ENCODE results near the gene LMLN. TPM values are rescaled to one million over a fixed set of nuclear protein-coding genes. Genes with fewer than 3 reads are reported as not detected.

The LMLN gene
- total and polyA plus RNA-seq, 2 of the 13 experiments (the other 11 are each of a cell fraction or from before 2014, with no cell fraction given) = 1.2 to 1.8 TPM

DNA sequence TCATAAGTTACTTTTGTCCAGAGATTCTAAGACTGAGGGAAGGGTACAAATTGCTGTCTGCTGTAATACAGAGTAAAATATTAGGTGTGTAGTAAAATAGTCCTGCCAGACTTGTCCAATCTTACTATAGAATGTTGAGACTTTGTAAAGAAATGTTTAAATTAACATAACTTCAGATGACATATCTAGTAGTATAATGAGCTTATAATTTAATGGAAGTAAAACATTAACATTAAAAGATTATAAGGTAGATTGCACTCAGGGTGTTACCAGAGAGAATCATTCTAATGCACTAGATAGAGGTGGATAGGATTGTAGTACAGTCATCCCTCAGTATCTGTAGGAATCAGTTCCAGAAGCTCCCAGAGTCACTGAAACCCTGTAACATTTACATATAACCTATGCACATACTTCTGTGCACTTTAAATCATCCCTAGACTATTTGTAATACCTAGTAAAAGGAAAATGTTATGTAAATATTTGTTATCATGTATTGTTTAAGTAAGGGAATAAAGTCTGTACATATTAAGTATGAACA lies 130.8 kb downstream of the LMLN start:
- ChIA-PET POLR2A (no interaction called here), CTCF (ENCODE audit: low intra/inter-chr PET ratio, low total read pairs) (no interaction called here)
- in situ Hi-C loops (cut with HindIII; ENCODE audit: extremely low pct_ligation_motif_present, low pct_unique_long_range_greater_than_20kb) (no loop called here), intact Hi-C loops (cut with micrococcal nuclease; ENCODE audit: unreplicated experiment) (no loop called here)
- no peaks in the 10 kb centered on the region; a peak in 1 of 5 replicates for H3K27me3 ChIP-seq (ENCODE audit: control insufficient read depth in 1 of 2, insufficient read depth in 2 of 2, low read length in 2 of 2)
- no peak for FAIRE-seq
- no peak overlapping the region for H3K4me2 ChIP-seq (ENCODE audit: low read depth, low read length)
- H3K4me3 ChIP-seq (replicated peaks in 1 of 3; ENCODE audit: insufficient read depth in 1 of 3, low read depth in 2 of 3, low read length in 3 of 3) = no peak overlapping the region
- H3K27ac ChIP-seq (ENCODE audit: extremely low read length, insufficient read depth, low read length) = no peak overlapping the region
- no peaks in the 10 kb centered on the region for H3K9me3 ChIP-seq (ENCODE audit: low read length)
- no peak for DNase-seq (ENCODE audit: low spot score)
- H3K36me3 ChIP-seq (replicated peaks in 1 of 2; ENCODE audit: control insufficient read depth in 1 of 2, insufficient read depth in 2 of 2, low read length in 2 of 2) = no peaks in the 10 kb centered on the region
- no peak overlapping the region for H2AFZ ChIP-seq (ENCODE audit: low read length)
- no peaks in the 10 kb centered on the region for H3K79me2 ChIP-seq (ENCODE audit: insufficient read depth, low read length)
- no peaks in the 10 kb centered on the region for H4K20me1 ChIP-seq (ENCODE audit: insufficient read depth, low read length)
- H3K9ac ChIP-seq (ENCODE audit: insufficient read depth, low read depth, low read length) = no peak overlapping the region
- BruUV-seq (replicated peaks) = no TSS peak
- ATAC-seq = no peak
- no peaks in the 10 kb centered on the region for H3K4me1 ChIP-seq (ENCODE audit: insufficient read depth, low read length)
- TF ChIP-seq ZNF607 (CRISPR knock-in tag; IDR thresholded peaks at IDR 0.05; ENCODE audit: borderline replicate concordance) = no peak
- TF ChIP-seq ATRX (CRISPR knock-in tag; IDR thresholded peaks at IDR 0.05; ENCODE audit: borderline replicate concordance) = no peak
- TF ChIP-seq, protein P1, sequence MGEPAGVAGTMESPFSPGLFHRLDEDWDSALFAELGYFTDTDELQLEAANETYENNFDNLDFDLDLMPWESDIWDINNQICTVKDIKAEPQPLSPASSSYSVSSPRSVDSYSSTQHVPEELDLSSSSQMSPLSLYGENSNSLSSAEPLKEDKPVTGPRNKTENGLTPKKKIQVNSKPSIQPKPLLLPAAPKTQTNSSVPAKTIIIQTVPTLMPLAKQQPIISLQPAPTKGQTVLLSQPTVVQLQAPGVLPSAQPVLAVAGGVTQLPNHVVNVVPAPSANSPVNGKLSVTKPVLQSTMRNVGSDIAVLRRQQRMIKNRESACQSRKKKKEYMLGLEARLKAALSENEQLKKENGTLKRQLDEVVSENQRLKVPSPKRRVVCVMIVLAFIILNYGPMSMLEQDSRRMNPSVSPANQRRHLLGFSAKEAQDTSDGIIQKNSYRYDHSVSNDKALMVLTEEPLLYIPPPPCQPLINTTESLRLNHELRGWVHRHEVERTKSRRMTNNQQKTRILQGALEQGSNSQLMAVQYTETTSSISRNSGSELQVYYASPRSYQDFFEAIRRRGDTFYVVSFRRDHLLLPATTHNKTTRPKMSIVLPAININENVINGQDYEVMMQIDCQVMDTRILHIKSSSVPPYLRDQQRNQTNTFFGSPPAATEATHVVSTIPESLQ (CRISPR knock-in tag; conservative IDR thresholded peaks at IDR 0.05) = no peak
- TF ChIP-seq ZNF614 (CRISPR knock-in tag; IDR thresholded peaks at IDR 0.05; ENCODE audit: borderline replicate concordance) = no peak
- no peak for TF ChIP-seq GPN1 (CRISPR knock-in tag; IDR thresholded peaks at IDR 0.05; ENCODE audit: borderline replicate concordance)
- TF ChIP-seq, protein P2, sequence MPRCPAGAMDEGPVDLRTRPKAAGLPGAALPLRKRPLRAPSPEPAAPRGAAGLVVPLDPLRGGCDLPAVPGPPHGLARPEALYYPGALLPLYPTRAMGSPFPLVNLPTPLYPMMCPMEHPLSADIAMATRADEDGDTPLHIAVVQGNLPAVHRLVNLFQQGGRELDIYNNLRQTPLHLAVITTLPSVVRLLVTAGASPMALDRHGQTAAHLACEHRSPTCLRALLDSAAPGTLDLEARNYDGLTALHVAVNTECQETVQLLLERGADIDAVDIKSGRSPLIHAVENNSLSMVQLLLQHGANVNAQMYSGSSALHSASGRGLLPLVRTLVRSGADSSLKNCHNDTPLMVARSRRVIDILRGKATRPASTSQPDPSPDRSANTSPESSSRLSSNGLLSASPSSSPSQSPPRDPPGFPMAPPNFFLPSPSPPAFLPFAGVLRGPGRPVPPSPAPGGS (CRISPR knock-in tag; IDR thresholded peaks at IDR 0.05) = no peak
- TF ChIP-seq ZFP90 (CRISPR knock-in tag; IDR thresholded peaks at IDR 0.05; ENCODE audit: borderline replicate concordance) = no peak
- TF ChIP-seq ZNF775 (CRISPR knock-in tag; IDR thresholded peaks at IDR 0.05; ENCODE audit: borderline replicate concordance) = no peak
- TF ChIP-seq ZNF558 (CRISPR knock-in tag; IDR thresholded peaks at IDR 0.05; ENCODE audit: borderline replicate concordance) = no peak
- TF ChIP-seq, protein P3, sequence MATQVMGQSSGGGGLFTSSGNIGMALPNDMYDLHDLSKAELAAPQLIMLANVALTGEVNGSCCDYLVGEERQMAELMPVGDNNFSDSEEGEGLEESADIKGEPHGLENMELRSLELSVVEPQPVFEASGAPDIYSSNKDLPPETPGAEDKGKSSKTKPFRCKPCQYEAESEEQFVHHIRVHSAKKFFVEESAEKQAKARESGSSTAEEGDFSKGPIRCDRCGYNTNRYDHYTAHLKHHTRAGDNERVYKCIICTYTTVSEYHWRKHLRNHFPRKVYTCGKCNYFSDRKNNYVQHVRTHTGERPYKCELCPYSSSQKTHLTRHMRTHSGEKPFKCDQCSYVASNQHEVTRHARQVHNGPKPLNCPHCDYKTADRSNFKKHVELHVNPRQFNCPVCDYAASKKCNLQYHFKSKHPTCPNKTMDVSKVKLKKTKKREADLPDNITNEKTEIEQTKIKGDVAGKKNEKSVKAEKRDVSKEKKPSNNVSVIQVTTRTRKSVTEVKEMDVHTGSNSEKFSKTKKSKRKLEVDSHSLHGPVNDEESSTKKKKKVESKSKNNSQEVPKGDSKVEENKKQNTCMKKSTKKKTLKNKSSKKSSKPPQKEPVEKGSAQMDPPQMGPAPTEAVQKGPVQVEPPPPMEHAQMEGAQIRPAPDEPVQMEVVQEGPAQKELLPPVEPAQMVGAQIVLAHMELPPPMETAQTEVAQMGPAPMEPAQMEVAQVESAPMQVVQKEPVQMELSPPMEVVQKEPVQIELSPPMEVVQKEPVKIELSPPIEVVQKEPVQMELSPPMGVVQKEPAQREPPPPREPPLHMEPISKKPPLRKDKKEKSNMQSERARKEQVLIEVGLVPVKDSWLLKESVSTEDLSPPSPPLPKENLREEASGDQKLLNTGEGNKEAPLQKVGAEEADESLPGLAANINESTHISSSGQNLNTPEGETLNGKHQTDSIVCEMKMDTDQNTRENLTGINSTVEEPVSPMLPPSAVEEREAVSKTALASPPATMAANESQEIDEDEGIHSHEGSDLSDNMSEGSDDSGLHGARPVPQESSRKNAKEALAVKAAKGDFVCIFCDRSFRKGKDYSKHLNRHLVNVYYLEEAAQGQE (IDR thresholded peaks at IDR 0.05; ENCODE audit: borderline replicate concordance in 1 of 2, low read depth in 1 of 2, low read length in 2 of 2) = no peak

All from HepG2 (cell line).